Ovary (tissue), 9 donors: Measurements from ENCODE around the gene EIF3M. TPM values are rescaled to one million over a fixed set of nuclear protein-coding genes. Genes with fewer than 3 reads are reported as not detected.

Experiments used
- DNase-seq, 5 donors: peaks; one replicate each; pipeline ENCODE4 v3.0.0-alpha.2; 2019 to 2020
- H3K27ac ChIP-seq, 2 donors: fragments of 200-600 bp; one replicate each; pipeline versions ENCODE4 v1.5.1 to v1.8.0; 2019 to 2022
- H3K27me3 ChIP-seq: fragments of 200-600 bp; one replicate; pipeline ENCODE4 v1.8.0; 2022
- H3K36me3 ChIP-seq: fragments of 200-600 bp; sonication (generic); one replicate; pipeline ENCODE4 v1.5.1; 2019
- H3K4me1 ChIP-seq: one replicate; pipeline ENCODE4 v1.8.1; 2013; ENCODE audit warnings: mild to moderate bottlenecking, moderate library complexity; ENCODE audit not compliant: insufficient read depth
- H3K4me3 ChIP-seq: fragments of 200-600 bp; sonication (generic); one replicate; pipeline ENCODE4 v1.5.1; 2017
- H3K9me3 ChIP-seq, 2 donors: fragments of 200-600 bp in 1 of 2; sonication (generic) in 1 of 2; one replicate each; pipeline versions ENCODE4 v1.5.1 to v1.8.1; 2013 to 2019; ENCODE audit warnings: mild to moderate bottlenecking in 1 of 2, moderate library complexity in 1 of 2
- CTCF ChIP-seq, 3 donors: fragments of 450-650 bp in 2 of 3; fragments of 200-600 bp in 1 of 3; IDR thresholded peaks; one replicate each; pipeline versions ENCODE4 v1.5.1 to v1.8.0; 2016 to 2022; ENCODE audit warnings: antibody characterized with exemption in 3 of 3, mild to moderate bottlenecking in 1 of 3
- EP300 ChIP-seq: sonication (generic); formaldehyde crosslinking; IDR thresholded peaks from one replicate; pipeline ENCODE4 v1.6.1; 2017; ENCODE audit warnings: antibody characterized with exemption
- POLR2A ChIP-seq: fragments of 450-650 bp; IDR thresholded peaks from one replicate; pipeline ENCODE4 v1.6.1; 2017; ENCODE audit warnings: antibody characterized with exemption, mild to moderate bottlenecking, moderate library complexity
- WGBS, 3 donors: extraction: QIAGEN DNeasy Blood & Tissue Kit in 1 of 3; methylation state at CpG; one replicate each; pipeline versions ENCODE4 v1.1.5 to v1.1.7; 2013 to 2017; 5-methylcytosine and 5-hydroxymethylcytosine counted together
- intact Hi-C, 4 donors: fragments of 100-400 bp; cut with DNase I; formaldehyde crosslinking; loops; one replicate each; pipeline versions ENCODE4 v1.11.0 to v1.15.1; 2022 to 2023
- polyA plus RNA-seq, 2 donors: library from polyadenylated mRNA; stranded (reverse); fragments of 200-250 nt in 1 of 2; fragments of 350-450 nt in 1 of 2; fragmentation: Illumina TruSeq in 1 of 2; extraction: RNeasy Lipid Tissue Mini Kit (QIAGEN cat#74804) in 1 of 2; gene quantifications; one replicate each; pipeline ENCODE4 v1.2.3, GENCODE V29; 2013 to 2014
- total RNA-seq, 7 donors: library from RNA; depleted of rRNA in 2 of 7; stranded (reverse); fragments of >200 nt in 2 of 7; fragmentation: NEBNext Ultra II Directional in 3 of 7; extraction: Animal tissue kit (Norgen Biotek cat#: 25700) in 3 of 7; gene quantifications; one replicate each; pipeline versions ENCODE4 v1.1.0 to v1.2.4, GENCODE V29; 2016 to 2023
- donor health status: DM: no; HTN: no; CAD: no; lungs with moderate emphysema.
- donor health status: DM: no; HTN: no; CAD: no.
- donor health status: Bipolar disorder and iron deficiency.
- donor health status: DM: yes; HTN: yes; CAD: no.
- donor health status: DM: no; HTN: no; CAD: no.
- donor health status: DM: yes; HTN: yes; CAD: no.

EIF3M gene
- total and polyA plus RNA-seq, 9 donors = 273 to 571 (median 366) TPM

GRCh38 chr11:32563600-32563959 is 20.1 kb upstream of the EIF3M start:
- intact Hi-C loops = no loop called here
- Histone ChIP-seq H3K4me3 (no peak overlapping the region), H3K36me3 (no peaks in the 10 kb centered on the region), H3K4me1 (peaks cover 4% of the 10 kb centered on the region), H3K9me3 (no peaks in the 10 kb centered on the region), H3K27me3 (no peaks in the 10 kb centered on the region), H3K27ac (peak overlapping the region in 1 of 2 donors; percentile 44)
- WGBS, 3 donors = 20 to 33% (median 24%) methylated on average over 3 of the region's 3 CpGs
- TF ChIP-seq CTCF (IDR thresholded peaks at IDR 0.05) = no peak
- DNase-seq = peak in 3 of 5 donors; percentile 25 to 46 (median 42)

- Histone ChIP-seq H3K4me3 (no peak overlapping the region), H3K4me1 (peaks cover 4% of the 10 kb centered on the region), H3K27me3 (no peaks in the 10 kb centered on the region), H3K27ac (no peak overlapping the region), H3K36me3 (no peaks in the 10 kb centered on the region), H3K9me3 (no peaks in the 10 kb centered on the region)
- 90 to 93% (median 93%) methylated on average over 2 of the region's 2 CpGs for WGBS, 3 donors
- intact Hi-C loops = no loop called here
- no peak for TF ChIP-seq EP300
- TF ChIP-seq CTCF (IDR thresholded peaks at IDR 0.05) = no peak
- TF ChIP-seq POLR2A = no peak
- DNase-seq = no peak
These were observed 17.1 kb upstream of the EIF3M start for GRCh38 chr11:32566517-32566916.

DNA sequence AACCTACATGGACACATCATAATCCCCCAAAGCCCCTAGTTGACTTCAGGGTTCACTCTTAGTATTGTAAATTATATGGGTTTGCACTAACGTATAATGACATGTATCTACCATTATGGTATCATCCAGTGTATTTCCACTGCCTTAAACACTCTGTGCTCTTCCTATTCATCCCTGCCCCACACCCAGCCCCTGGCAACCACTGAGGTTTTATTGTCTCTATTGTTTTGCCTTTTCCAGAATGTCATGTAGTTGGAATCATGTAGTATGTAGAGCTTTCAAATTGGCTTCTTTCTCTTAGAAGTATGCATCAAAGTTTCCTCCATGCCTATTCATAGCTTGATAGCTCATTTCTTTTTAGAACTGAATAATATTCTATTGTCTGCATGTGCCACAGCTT is 16.5 kb upstream of the EIF3M start:
- intact Hi-C loops = no loop called here
- WGBS, 3 donors = 90 to 98% (median 93%) methylated on average over 1 of the region's 1 CpG
- H3K36me3 ChIP-seq = no peaks in the 10 kb centered on the region
- no peak for DNase-seq
- H3K4me1 ChIP-seq = peaks cover 4% of the 10 kb centered on the region
- no peaks in the 10 kb centered on the region for H3K9me3 ChIP-seq
- H3K4me3 ChIP-seq = no peak overlapping the region
- no peaks in the 10 kb centered on the region for H3K27me3 ChIP-seq
- no peak overlapping the region for H3K27ac ChIP-seq
- TF ChIP-seq CTCF (IDR thresholded peaks at IDR 0.05) (no peak), EP300 (no peak), POLR2A (no peak)

GRCh38 chr11:32569313-32569881 is 14.2 kb upstream of the EIF3M start:
- WGBS, 3 donors = 43 to 70% (median 64%) methylated on average over 4 of the region's 4 CpGs
- intact Hi-C loops = no loop called here
- Histone ChIP-seq H3K4me3 (no peak overlapping the region), H3K27ac (no peak overlapping the region), H3K36me3 (no peaks in the 10 kb centered on the region), H3K9me3 (no peaks in the 10 kb centered on the region), H3K4me1 (no peaks in the 10 kb centered on the region), H3K27me3 (no peaks in the 10 kb centered on the region)
- TF ChIP-seq POLR2A = no peak
- no peak for TF ChIP-seq EP300
- DNase-seq = no peak

DNA sequence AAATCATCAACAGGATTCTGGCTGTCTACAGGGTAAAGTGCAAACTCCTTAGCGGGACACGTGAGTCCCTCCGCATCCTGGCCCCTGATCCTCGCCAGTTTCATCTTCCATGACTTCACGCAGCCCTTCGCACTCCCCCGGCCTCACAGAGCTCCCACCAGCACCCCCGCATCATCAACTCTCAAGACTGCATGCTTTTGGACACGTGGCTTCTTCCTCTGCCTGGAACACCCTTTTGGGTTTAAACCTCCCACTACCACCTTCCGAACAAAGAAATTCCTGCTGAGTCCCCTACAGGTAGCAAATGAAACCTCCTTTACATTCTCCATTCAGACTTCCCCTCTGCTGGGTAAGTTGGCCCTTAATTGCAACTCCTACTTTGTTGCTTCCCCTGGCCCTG is 12.6 kb upstream of the EIF3M start:
- TF ChIP-seq CTCF (IDR thresholded peaks at IDR 0.05) (no peak), EP300 (no peak)
- Histone ChIP-seq H3K27ac (no peak overlapping the region), H3K27me3 (no peaks in the 10 kb centered on the region), H3K36me3 (no peaks in the 10 kb centered on the region), H3K4me3 (no peak overlapping the region), H3K4me1 (no peaks in the 10 kb centered on the region), H3K9me3 (no peaks in the 10 kb centered on the region)
- WGBS, 3 donors = 32 to 43% (median 32%) methylated on average over 10 of the region's 10 CpGs
- intact Hi-C loops = no loop called here
- DNase-seq = no peak
